GM21529 (cell line): ENCODE data around the gene FAM181A.

Source experiments
- ATAC-seq: cut with Tn5 transposase; IDR thresholded peaks from one replicate; pipeline ENCODE4 v1.9.1; 2021; ENCODE audit not compliant: unreplicated experiment

The FAM181A gene

DNA sequence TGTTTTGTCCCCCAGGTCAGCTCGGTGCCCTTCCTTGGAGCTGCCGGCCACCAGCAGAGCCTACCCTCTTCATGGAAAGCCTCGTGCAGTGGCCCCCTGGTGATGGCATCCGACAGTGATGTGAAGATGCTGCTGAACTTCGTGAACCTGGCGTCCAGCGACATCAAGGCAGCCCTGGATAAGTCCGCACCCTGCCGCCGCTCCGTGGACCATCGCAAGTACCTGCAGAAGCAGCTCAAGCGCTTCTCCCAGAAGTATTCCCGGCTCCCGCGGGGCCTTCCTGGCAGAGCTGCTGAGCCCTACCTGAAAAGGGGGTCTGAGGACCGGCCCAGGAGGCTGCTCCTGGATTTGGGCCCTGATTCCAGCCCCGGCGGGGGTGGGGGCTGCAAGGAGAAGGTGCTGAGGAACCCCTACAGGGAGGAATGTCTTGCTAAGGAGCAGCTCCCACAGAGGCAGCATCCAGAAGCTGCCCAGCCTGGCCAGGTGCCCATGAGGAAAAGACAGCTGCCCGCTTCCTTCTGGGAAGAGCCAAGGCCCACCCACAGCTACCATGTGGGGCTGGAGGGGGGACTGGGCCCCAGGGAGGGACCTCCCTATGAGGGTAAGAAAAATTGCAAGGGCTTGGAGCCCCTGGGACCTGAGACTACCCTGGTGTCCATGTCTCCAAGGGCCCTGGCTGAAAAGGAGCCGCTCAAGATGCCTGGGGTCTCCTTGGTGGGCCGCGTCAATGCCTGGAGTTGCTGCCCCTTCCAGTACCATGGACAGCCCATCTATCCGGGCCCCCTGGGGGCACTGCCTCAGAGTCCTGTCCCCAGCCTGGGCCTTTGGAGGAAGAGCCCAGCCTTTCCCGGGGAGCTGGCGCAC lies 1.3 kb downstream of the FAM181A start:
- no peak for ATAC-seq

DNA sequence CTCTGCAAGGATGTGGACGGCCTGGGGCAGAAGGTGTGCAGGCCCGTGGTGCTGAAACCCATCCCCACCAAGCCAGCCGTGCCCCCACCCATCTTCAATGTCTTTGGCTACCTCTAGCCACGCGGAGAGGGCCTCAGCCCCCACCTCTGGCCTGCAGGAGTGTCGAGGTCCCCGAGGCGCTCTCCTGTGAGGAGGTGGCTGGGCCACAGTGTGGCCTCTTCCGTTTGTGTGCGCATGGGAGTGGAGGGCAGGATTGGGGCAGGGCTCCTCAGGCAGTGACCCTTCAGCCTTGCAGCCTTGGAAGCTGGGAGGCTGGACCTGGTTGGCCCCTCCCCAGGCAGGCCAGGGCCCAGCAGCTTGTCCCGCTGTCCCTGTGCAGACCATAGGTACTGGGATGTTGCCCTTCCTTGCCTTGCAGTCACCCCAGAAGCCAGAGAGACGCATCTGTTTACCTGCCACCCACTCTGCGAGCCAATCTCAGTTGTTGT lies 1.9 kb downstream of the FAM181A start:
- ATAC-seq = no peak

DNA sequence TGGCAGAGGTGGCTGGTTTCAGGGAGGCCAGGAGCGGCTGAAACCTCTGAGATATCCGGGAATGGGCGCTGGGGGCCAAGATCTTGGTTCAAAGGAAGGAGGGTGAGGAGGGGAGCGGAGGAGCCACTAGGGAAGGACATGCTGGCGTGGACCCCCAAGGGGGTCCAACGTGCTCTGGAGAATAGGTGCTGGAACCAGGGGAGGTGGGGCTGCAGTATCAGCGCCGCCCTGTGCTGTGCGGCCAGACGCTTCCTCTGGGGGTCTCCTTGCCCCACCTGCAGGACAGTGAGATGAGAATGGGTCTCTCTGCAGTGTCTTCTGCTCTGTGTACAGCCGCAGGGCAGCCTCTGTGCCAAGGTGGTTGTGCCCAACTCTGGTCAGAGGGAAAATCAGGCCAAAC lies 2.5 kb downstream of the FAM181A start:
- no peak for ATAC-seq

DNA sequence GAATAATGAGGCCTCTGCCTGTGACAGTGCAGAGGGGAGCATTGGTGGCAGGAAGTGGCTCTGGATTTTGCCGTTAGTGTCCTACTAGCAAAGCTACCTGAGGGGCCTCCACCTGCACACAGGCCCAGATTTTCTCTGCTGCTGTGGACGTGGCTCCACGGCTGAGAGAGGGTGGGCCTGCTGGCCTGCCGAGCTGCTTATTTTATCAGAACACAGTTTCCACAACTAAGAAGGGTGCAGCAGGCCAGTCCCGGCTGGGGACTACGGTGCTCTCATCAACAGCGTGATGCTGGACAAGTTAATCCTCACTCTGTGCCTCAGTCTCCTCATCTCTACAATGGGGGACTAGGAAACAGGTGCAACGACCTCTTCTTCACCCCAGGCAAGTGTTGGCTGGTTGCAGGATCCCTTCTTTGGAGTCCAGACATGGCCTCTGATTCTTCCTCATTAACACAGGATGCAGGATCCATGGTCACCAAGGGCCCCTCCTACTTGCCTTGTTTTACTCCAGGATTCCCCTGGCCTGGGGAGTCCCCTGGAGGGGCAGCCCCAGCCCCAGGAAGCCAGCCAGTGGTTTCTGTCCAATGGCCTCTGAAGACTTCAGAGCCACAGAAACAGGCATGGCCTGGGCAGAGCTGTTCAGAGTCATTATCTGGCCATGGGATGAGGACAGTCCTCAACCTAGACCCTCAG lies 3.3 kb downstream of the FAM181A start:
- ATAC-seq = no peak

DNA sequence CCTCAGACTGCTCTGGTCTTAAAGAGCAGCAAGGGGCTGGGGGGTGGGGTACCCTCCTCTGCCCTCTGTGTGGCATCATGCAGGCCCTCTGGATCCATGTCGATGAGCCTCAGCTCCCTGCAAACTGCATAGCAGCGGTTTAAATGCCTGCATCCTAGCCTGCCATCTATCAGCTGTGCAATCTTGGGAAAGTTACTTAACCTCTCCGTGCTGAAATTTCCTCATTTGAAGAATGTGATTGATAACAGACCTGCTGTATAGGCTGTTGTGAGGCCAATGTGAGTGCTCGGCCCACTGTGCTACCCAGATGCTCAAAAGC lies 3.8 kb downstream of the FAM181A start:
- ATAC-seq = no peak

DNA sequence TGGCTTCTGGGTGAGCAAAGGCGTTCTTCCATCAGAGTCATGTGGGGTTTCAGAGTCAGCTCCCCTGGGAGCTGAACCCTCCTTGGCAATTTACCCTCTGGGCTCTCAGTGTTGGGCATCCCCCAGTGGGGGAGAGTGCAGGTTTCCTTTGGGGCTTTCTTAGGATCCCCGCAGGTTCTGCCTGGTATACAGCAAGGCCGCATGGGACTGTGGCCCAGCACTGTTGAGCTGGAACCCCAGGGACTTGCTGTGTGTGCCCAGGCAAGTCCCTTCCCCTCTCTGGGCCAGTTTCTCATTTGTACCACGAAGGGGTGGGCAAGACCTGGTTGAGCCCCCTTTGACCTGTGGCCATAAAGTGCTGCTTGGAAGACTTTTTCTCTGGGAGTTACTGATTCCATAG lies 5.5 kb downstream of the FAM181A start:
- no peak for ATAC-seq

DNA sequence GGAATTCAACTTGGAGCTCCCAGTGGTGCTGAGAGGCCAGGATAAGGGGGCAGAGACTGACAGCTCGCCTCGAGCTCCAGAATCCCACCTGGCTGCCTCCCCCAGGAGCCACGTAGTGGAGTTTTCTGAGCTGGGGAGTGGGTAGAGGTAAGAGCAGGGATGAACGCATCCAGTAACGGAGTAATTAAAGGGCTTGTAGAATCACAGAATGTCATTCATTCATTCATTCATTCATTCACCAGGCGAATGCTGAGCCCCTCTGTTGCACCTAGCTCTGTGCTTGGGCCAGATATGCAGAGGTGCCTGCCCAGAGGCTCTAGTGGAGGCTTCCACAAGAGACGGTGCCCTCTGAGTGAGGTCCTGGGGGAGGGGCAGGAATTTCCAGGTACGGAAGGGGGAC lies 8.1 kb downstream of the FAM181A start:
- ATAC-seq = no peak

DNA sequence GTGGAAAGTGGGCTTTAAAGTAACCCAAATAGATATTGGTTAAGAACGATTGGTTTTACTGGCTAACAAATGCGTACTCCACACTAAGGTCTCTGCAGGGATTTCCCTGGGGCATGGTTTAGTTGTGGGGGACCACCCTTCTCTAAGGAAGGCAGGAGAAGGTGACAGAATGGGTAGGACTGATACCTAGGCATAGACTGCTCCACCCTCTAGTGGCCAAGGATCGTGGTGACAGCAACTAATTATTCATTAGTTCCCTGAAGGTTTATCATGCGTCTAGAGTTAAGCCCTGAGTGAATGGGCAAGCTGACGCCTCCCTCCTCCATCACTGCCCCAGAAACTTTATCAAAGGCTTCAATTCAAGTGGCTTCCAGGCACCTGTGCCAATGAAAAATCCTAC lies 9.1 kb downstream of the FAM181A start:
- ATAC-seq = no peak

DNA sequence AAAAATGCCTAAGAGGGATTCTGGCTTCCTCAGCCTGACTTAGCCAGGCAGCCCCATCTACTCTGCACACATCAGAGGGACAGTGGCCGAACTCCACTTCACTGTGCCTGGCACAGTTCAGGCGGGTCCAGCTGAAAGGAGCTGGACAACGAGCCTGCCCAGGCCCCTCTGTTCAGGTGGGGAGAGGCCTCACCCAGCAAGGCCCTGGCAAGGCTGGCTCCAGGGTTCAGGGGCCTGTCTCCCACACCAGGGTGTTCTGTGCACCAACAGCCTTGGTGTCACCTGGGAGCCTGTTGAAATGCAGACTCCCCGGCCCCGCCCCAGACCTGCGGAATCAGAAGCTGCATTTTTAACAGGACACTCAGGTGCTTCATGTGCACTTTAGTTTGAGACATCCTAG lies 9.8 kb downstream of the FAM181A start:
- ATAC-seq = no peak

DNA sequence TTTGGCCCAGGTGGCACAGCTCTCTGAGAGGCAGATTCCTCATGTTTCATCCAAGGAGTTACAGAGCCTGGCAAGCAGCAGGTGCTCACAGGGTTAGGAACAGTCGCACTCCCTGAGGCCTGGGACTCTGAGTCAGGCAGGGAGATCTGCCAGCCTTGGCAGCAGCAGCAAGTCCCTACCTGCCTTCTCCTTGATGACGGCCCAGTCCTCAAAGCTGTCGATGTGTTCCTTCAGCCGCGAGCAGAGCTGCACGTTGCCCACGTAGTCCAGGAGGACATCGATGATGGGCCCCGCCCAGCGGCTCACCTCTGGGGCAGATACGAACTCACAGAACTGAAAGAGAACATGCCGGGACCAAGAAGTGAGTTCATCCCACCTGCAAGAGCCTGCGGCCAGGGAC lies 10.4 kb downstream of the FAM181A start:
- ATAC-seq = no peak

DNA sequence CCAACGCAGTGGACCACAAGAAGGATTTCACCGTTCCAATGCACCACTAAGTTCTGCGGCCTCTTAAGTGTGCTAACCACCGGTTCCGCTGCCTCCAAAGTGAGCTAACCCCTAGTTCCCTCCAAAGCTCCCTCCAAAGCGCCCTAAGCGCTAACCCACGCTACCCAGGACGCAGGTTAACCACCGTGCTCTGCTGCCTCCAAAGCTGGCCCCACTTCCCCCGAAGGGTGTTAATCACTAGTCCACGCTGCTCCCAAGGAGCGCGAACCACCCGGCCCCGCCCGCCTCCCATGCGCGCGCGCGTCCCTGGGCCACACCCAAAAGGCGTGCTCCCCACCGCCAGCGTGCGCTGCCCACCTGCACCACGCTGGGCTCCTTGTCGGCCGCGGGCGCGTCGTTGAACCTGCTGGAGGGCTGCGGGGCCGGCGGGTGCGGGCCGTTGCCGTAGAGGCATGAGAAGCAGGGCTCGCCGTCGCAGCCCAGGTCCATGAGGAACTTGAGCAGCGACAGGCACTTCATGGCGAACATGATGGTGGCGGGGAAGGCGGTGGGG lies 11.7 kb downstream of the FAM181A start:
- ATAC-seq = no peak

DNA sequence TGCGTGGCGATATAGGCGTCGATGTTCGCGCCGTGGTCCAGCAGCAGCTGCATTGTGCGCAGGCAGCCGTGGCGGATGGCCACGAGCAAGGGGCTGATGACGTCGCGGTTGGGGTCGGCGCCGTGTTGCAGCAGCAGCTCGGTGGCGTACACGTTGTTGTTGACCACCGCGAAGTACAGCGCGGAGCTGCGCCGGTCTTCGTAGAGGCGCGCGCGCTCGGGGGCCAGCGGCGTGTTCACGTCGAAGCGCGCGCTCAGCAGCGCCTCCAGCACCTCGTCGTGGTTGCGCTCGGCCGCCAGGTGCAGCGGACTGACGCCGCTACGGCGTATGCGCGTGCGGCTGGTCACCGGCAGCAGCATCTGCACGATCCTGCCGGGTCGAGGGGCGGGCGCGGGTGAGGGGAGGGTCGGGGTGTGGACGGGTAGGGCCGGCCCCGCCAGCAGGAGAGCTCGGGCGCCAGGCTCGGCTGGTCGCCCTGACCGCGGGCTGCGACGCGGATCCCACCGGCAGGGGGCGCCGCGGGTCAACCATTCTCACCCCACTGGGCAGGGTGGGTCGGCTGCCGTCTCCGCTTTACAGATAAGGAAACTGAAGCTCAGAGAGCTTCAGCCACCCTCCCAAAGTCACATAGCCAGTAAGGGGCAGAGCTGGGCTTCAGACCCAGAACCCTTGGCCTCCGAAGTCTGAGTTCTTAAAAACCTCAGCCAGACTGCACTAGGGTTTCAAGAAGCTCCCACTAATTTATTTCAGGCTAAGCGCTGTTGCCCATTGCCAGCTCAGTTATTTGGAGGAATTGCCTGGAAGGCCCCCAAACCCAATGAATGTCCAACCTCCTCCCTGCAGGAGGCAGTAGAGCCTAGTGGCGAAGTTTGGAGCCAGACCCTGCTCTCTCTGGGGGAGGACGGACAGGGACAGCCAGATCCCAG lies 12.4 kb downstream of the FAM181A start:
- peak; percentile 87 for ATAC-seq

DNA sequence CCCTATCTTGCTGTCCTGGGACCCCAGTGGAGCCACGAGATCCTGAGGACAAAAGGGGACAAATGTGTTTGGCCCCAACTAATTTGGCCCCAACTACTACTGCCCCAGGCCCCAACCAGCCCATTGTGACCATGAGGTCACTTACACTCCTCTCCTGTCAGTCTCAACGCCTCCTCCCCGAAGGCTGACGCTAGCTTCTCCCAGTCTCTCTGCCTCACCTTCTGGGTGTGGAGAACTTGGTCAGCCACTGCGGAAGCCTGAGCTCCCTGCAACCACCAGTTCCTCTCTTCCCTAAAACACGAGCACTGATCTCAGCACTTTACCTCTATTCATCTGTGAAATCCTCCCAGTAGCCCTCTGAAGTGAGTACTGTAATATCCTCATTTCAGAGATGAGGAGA lies 13.3 kb downstream of the FAM181A start:
- no peak for ATAC-seq

DNA sequence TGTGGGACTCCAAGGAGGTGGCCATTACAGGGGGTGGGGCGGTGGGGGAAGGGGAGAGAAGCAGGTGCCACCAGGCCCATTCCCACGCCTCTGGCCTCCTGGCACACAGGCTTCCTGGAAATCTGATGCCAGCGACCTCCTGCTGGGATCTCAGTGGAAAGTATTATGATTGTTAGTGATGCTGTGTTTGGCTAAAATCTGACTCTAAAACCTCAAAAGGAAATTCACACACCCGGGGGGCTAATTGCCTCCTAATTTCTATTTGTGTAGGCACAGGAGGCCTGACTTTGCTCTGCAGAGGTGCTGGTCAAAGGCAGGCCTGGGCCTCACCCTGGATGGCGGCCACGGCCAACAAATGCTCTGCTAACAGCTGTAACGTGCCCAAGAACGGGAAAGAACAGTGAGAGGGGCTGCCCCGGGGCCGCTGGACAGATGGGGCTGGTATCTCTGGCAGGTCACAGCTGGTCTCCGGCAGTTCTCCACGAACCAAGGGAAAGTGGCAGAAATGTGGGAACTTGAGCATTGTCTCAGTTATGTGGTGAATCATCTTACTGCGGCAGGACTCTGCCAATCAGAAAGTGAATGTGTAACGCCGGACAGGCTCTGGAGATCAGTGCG lies 14.3 kb downstream of the FAM181A start:
- no peak for ATAC-seq

DNA sequence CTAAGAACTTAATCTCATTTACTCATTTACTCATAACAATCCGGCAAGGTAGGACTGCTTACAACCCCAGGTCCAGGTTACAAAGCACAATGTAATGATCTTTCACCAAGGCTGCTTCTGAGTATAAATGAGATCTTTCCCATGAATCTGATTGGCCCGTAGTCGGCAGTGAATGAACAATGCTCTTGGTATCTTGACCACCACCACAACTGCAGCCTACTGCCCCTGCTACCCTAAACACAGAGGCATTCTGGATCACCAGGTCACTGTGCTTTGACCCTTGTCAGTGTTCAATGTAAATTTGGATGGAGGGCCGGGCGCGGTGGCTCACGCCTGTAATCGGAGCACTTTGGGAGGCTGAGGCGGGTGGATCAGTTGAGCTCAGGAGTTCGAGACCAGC lies 15.9 kb downstream of the FAM181A start:
- no peak for ATAC-seq

DNA sequence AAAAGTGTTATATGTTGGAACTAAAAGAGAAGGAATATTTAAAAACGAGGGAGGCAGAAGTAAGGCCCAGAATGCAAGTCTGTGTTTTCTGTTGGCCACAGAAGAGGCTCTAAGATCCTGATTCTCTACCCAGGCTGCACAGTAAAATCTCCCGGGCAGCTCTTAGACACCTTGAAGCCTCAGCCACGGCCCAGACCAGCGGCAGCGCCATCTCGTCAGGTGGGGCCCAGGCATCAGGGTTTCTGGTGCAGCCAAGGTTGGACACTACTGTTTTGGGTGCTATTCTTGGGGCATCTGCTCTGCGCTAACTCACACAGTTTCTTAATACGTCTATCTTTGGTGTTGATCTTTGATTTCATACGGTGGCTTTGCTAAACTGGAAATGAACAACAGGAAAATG lies 16.8 kb downstream of the FAM181A start:
- ATAC-seq = no peak

DNA sequence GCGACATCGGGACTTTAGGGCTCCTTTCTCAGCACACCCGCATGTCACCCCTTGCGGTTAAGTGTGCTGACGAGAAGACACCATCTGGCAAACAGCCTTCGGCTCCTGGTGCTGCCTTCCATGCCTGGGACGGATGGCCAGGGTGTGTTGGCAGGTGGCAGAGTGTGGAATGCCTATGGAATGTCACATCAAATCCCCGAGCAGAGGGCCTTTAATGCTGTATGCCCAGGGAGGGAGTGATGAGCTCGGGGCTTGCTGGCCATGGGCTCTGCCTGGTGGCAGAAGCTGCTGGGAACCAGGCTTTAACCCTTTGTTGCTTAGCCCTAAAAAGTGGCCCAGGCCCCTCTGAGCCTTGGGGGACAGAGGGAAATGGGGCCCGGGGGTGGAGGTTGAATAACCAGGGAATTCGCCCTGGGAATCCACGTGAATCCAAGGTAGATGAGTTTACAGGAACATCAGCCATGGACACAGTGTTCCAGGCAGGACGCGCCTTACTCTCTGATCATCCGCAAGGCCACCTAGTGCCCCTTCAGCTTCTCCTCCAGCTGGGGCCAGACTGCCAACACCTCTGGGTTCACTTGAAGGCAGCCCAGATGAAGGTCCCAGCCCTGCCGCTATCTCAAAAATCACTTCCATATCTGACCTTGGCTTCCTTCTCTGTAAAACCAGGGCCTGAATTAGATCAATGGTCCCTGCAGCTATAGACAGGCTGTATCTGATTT lies 17.4 kb downstream of the FAM181A start:
- ATAC-seq = no peak

DNA sequence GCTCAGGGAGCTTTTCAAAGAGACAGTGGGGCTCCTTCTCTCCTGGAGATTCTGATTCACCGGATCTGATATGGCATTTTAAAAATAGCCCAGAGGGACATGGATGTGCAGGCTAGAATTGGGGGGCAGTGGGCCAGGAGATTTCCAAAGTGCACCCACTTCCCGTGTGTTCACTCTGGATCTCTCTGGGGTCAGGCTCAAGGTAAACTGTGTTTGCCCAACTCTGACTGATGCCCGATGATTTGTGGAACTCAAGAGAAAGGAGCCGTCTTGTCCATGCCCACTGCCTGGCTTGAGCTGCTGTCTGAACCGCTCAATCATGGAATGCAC lies 17.9 kb downstream of the FAM181A start:
- ATAC-seq = no peak

DNA sequence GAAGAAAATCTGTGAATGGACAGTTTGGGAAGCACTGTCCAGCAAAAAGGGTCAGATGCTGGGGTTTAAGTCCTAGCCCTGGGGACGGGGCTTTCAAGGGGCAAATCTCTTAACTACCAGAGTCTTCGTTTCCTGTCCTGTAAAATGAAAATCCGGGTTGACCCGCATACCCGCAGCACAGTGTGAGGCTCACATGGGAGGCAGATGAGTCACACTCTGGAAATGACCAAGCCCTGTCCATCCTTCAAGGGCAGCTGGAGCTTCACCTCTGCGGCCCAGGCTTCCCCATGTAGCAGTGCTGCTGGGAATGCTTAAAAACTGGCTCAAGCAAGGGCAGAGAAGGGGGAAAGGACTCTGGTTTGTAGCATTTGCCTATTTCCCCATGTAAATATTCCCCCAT lies 19.0 kb downstream of the FAM181A start:
- no peak for ATAC-seq

DNA sequence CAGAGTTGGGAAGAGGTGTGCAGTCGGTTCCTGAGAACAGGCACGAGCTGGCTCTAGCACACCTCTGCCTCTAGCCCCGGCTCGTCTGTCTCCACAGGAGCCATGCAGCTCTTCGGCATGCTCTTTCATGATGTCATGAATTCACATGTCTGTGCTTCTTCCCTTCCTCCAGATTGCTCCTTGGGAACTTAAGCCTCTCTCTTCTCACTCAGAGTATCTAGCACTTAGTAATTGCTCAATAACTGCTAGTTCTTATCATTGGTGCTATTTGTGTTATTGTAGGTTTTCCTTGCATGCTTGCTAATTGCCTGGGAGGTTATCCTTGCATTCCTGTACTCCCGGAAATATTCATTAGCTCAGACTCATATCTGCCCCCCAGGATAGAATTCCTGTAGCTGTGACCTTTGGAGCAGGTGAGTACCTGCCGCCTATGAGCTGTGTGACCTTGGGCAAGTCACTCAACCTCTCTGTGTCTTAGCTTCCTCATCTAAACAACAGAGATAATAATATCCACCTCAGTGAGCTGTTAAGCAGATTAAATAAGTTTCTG lies 19.5 kb downstream of the FAM181A start:
- no peak for ATAC-seq
